GM23338 (cell line): ENCODE data around the gene THBS1. TPM values are rescaled to one million over a fixed set of nuclear protein-coding genes. Genes with fewer than 3 reads are reported as not detected.

Experiments
- ATAC-seq: fragments of 200-7000 bp; cut with Tn5 transposase; 3 replicates; pipeline ENCODE4 v1.9.1; 2020
- DNase-seq: peaks from one replicate; pipeline ENCODE4 v3.0.0-alpha.2; 2015; ENCODE audit warnings: low spot score
- H2AFZ ChIP-seq: fragments of 200-600 bp; sonication (generic); 2 replicates; pipeline ENCODE4 v1.8.0; 2016; ENCODE audit warnings: antibody characterized with exemption, mild to moderate bottlenecking, moderate library complexity
- H3F3A ChIP-seq: fragments of 200-600 bp; sonication (generic); replicated peaks from 2 replicates; pipeline ENCODE4 v1.8.0; 2017; ENCODE audit warnings: antibody characterized with exemption, mixed run types, low read depth
- H3K27ac ChIP-seq: fragments of 200-600 bp; sonication (generic); 2 replicates; pipeline ENCODE4 v1.6.1; 2016; ENCODE audit warnings: low read depth
- H3K27me3 ChIP-seq: fragments of 200-600 bp; sonication (generic); 2 replicates; pipeline ENCODE4 v1.8.0; 2016; ENCODE audit warnings: mild to moderate bottlenecking, mixed run types, moderate library complexity; ENCODE audit not compliant: insufficient read depth
- H3K36me3 ChIP-seq: fragments of 200-600 bp; sonication (generic); 2 replicates; pipeline ENCODE4 v1.8.0; 2016; ENCODE audit warnings: mild to moderate bottlenecking; ENCODE audit not compliant: insufficient read depth
- H3K4me1 ChIP-seq: fragments of 200-600 bp; sonication (generic); 2 replicates; pipeline ENCODE4 v1.8.0; 2016; ENCODE audit warnings: mild to moderate bottlenecking, moderate library complexity; ENCODE audit not compliant: insufficient read depth
- H3K4me2 ChIP-seq: fragments of 200-600 bp; sonication (generic); 2 replicates; pipeline ENCODE4 v1.7.1; 2017; ENCODE audit warnings: mixed run types
- H3K4me3 ChIP-seq: fragments of 200-600 bp; sonication (generic); 2 replicates; pipeline ENCODE4 v1.6.1; 2016; ENCODE audit warnings: mixed run types
- H3K79me2 ChIP-seq: fragments of 200-600 bp; sonication (generic); replicated peaks from 2 replicates; pipeline ENCODE4 v1.8.0; 2017; ENCODE audit warnings: mild to moderate bottlenecking; ENCODE audit not compliant: insufficient read depth
- H3K9me2 ChIP-seq: fragments of 200-600 bp; sonication (generic); 2 replicates; pipeline ENCODE4 v1.8.0; 2017; ENCODE audit not compliant: insufficient read depth
- H4K20me1 ChIP-seq: fragments of 200-600 bp; sonication (generic); replicated peaks from 2 replicates; pipeline ENCODE4 v1.8.0; 2017; ENCODE audit warnings: mild to moderate bottlenecking; ENCODE audit not compliant: insufficient read depth
- H3K27ac Mint-ChIP-seq: 2 replicates; pipeline ENCODE4 v1.8.0; 2020; ENCODE audit warnings: inconsistent platforms, mild to moderate bottlenecking, moderate library complexity, mixed read lengths
- H3K27me3 Mint-ChIP-seq: 3 replicates; pipeline ENCODE4 v1.8.0; 2022; ENCODE audit warnings: low read depth, mild to moderate bottlenecking, moderate library complexity, mixed read lengths, inconsistent platforms; ENCODE audit not compliant: insufficient read depth, poor library complexity
- H3K36me3 Mint-ChIP-seq: 3 replicates; pipeline ENCODE4 v1.8.0; 2021; ENCODE audit warnings: low read depth, mild to moderate bottlenecking, inconsistent platforms, moderate library complexity, mixed read lengths
- H3K4me1 Mint-ChIP-seq: 3 replicates; pipeline ENCODE4 v1.8.0; 2020; ENCODE audit warnings: mild to moderate bottlenecking, inconsistent platforms, mixed read lengths
- H3K4me3 Mint-ChIP-seq: 3 replicates; pipeline ENCODE4 v1.8.0; 2021; ENCODE audit warnings: moderate library complexity, mild to moderate bottlenecking, inconsistent platforms, mixed read lengths
- H3K9me3 Mint-ChIP-seq: 3 replicates; pipeline ENCODE4 v1.8.0; 2020; ENCODE audit warnings: moderate library complexity, mild to moderate bottlenecking, inconsistent platforms, mixed read lengths
- EZH2 ChIP-seq: fragments of 200-600 bp; sonication (generic); IDR thresholded peaks from one replicate; pipeline ENCODE4 v1.8.0; 2017; ENCODE audit warnings: antibody characterized with exemption, mild to moderate bottlenecking, low read depth; ENCODE audit not compliant: unreplicated experiment
- EZH2phosphoT487 ChIP-seq: fragments of 200-600 bp; sonication (generic); IDR thresholded peaks from one replicate; pipeline ENCODE4 v1.8.1; 2018; ENCODE audit warnings: antibody characterized with exemption; ENCODE audit not compliant: unreplicated experiment
- JUNB ChIP-seq: IDR thresholded peaks from one replicate; pipeline ENCODE4 v1.6.1; 2016; ENCODE audit warnings: antibody characterized with exemption; ENCODE audit not compliant: unreplicated experiment
- NANOG ChIP-seq: IDR thresholded peaks from 2 replicates; pipeline ENCODE4 v1.6.1; 2016; ENCODE audit warnings: antibody characterized with exemption, borderline replicate concordance
- POLR2AphosphoS5 ChIP-seq: IDR thresholded peaks from 2 replicates; pipeline ENCODE4 v1.6.1; 2016; ENCODE audit warnings: antibody characterized with exemption, low read depth
- STAT1 ChIP-seq: IDR thresholded peaks from one replicate; pipeline ENCODE4 v1.6.1; 2016; ENCODE audit warnings: antibody characterized with exemption; ENCODE audit not compliant: unreplicated experiment
- ZNF331 ChIP-seq: fragments of 250-450 bp; sonication (Bioruptor Pico); IDR thresholded peaks from 2 replicates; pipeline ENCODE4 v1.5.0; 2020; ENCODE audit warnings: low read depth, mild to moderate bottlenecking, moderate library complexity
- polyA plus RNA-seq: library from polyadenylated mRNA; unstranded; fragments of >200 nt; fragmentation: Nextera tagmentation; extraction: Ambion mirVana; gene quantifications from 2 replicates; pipeline ENCODE4 v1.2.1, GENCODE V29; 2016
- total RNA-seq: library from RNA; depleted of rRNA; stranded (reverse); fragments of >200 nt; shearing (Covaris generic); gene quantifications from 2 replicates; pipeline ENCODE4 v1.2.3, GENCODE V29; 2014
- TF ChIP-seq, protein P1 (sequence below): IDR thresholded peaks from one replicate; pipeline ENCODE4 v1.6.1; 2018; ENCODE audit warnings: antibody characterized with exemption; ENCODE audit not compliant: unreplicated experiment
- TF ChIP-seq, protein P2 (sequence below): fragments of 250-450 bp; sonication (Bioruptor Pico); IDR thresholded peaks from 2 replicates; pipeline ENCODE4 v1.5.0; 2020; ENCODE audit warnings: mild to moderate bottlenecking, moderate library complexity

THBS1 gene
- total and polyA plus RNA-seq, 2 experiments from 2014 or later: 21.7 to 81.9 TPM

DNA sequence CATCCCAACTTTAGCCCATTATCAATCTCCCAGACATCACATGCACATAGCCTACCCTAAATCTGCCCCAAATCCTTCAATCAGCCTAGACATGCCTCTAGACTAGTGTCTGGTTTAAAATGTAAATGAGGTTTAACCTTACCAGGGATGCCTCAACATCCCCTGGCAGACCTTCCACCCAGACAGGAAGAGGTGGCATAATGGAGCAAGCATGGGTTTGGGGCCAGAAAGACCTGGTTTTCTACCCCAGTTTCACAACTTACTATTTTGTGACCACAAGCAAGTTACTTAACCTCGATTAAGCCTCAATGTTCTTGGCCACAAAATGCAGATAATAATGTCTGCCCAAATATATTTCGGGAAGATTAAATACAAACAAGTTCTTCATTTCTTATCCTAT is 28.3 kb upstream of the THBS1 start:
- H3K27ac ChIP-seq: no peak overlapping the region
- Mint-ChIP-seq H3K36me3 (no peaks in the 10 kb centered on the region), H3K4me3 (no peak overlapping the region), H3K9me3 (no peaks in the 10 kb centered on the region), H3K27ac (no peak overlapping the region), H3K27me3 (peaks cover 2% of the 10 kb centered on the region), H3K4me1 (peaks cover 4% of the 10 kb centered on the region)
- DNase-seq: no peak
- no peaks in the 10 kb centered on the region for H3K27me3 ChIP-seq
- H3K79me2 ChIP-seq: no peaks in the 10 kb centered on the region
- no peaks in the 10 kb centered on the region for H4K20me1 ChIP-seq
- no peak overlapping the region for H3K4me3 ChIP-seq
- no peak overlapping the region for H3K4me2 ChIP-seq
- H2AFZ ChIP-seq: no peak overlapping the region
- no peaks in the 10 kb centered on the region for H3K4me1 ChIP-seq
- no peaks in the 10 kb centered on the region for H3K36me3 ChIP-seq
- no peak for TF ChIP-seq STAT1
- no peak for TF ChIP-seq EZH2
- no peak for TF ChIP-seq EZH2phosphoT487
- TF ChIP-seq, protein P1, sequence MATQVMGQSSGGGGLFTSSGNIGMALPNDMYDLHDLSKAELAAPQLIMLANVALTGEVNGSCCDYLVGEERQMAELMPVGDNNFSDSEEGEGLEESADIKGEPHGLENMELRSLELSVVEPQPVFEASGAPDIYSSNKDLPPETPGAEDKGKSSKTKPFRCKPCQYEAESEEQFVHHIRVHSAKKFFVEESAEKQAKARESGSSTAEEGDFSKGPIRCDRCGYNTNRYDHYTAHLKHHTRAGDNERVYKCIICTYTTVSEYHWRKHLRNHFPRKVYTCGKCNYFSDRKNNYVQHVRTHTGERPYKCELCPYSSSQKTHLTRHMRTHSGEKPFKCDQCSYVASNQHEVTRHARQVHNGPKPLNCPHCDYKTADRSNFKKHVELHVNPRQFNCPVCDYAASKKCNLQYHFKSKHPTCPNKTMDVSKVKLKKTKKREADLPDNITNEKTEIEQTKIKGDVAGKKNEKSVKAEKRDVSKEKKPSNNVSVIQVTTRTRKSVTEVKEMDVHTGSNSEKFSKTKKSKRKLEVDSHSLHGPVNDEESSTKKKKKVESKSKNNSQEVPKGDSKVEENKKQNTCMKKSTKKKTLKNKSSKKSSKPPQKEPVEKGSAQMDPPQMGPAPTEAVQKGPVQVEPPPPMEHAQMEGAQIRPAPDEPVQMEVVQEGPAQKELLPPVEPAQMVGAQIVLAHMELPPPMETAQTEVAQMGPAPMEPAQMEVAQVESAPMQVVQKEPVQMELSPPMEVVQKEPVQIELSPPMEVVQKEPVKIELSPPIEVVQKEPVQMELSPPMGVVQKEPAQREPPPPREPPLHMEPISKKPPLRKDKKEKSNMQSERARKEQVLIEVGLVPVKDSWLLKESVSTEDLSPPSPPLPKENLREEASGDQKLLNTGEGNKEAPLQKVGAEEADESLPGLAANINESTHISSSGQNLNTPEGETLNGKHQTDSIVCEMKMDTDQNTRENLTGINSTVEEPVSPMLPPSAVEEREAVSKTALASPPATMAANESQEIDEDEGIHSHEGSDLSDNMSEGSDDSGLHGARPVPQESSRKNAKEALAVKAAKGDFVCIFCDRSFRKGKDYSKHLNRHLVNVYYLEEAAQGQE: no peak
- TF ChIP-seq ZNF331: no peak
- TF ChIP-seq NANOG: no peak
- TF ChIP-seq, protein P2, sequence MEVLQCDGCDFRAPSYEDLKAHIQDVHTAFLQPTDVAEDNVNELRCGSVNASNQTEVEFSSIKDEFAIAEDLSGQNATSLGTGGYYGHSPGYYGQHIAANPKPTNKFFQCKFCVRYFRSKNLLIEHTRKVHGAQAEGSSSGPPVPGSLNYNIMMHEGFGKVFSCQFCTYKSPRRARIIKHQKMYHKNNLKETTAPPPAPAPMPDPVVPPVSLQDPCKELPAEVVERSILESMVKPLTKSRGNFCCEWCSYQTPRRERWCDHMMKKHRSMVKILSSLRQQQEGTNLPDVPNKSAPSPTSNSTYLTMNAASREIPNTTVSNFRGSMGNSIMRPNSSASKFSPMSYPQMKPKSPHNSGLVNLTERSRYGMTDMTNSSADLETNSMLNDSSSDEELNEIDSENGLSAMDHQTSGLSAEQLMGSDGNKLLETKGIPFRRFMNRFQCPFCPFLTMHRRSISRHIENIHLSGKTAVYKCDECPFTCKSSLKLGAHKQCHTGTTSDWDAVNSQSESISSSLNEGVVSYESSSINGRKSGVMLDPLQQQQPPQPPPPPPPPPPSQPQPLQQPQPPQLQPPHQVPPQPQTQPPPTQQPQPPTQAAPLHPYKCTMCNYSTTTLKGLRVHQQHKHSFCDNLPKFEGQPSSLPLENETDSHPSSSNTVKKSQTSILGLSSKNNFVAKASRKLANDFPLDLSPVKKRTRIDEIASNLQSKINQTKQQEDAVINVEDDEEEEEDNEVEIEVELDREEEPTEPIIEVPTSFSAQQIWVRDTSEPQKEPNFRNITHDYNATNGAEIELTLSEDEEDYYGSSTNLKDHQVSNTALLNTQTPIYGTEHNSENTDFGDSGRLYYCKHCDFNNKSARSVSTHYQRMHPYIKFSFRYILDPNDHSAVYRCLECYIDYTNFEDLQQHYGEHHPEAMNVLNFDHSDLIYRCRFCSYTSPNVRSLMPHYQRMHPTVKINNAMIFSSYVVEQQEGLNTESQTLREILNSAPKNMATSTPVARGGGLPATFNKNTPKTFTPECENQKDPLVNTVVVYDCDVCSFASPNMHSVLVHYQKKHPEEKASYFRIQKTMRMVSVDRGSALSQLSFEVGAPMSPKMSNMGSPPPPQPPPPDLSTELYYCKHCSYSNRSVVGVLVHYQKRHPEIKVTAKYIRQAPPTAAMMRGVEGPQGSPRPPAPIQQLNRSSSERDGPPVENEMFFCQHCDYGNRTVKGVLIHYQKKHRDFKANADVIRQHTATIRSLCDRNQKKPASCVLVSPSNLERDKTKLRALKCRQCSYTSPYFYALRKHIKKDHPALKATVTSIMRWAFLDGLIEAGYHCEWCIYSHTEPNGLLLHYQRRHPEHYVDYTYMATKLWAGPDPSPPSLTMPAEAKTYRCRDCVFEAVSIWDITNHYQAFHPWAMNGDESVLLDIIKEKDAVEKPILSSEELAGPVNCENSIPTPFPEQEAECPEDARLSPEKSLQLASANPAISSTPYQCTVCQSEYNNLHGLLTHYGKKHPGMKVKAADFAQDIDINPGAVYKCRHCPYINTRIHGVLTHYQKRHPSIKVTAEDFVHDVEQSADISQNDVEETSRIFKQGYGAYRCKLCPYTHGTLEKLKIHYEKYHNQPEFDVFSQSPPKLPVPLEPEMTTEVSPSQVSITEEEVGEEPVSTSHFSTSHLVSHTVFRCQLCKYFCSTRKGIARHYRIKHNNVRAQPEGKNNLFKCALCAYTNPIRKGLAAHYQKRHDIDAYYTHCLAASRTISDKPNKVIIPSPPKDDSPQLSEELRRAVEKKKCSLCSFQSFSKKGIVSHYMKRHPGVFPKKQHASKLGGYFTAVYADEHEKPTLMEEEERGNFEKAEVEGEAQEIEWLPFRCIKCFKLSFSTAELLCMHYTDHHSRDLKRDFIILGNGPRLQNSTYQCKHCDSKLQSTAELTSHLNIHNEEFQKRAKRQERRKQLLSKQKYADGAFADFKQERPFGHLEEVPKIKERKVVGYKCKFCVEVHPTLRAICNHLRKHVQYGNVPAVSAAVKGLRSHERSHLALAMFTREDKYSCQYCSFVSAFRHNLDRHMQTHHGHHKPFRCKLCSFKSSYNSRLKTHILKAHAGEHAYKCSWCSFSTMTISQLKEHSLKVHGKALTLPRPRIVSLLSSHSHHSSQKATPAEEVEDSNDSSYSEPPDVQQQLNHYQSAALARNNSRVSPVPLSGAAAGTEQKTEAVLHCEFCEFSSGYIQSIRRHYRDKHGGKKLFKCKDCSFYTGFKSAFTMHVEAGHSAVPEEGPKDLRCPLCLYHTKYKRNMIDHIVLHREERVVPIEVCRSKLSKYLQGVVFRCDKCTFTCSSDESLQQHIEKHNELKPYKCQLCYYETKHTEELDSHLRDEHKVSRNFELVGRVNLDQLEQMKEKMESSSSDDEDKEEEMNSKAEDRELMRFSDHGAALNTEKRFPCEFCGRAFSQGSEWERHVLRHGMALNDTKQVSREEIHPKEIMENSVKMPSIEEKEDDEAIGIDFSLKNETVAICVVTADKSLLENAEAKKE (CRISPR knock-in tag): no peak
- no peak for TF ChIP-seq POLR2AphosphoS5
- TF ChIP-seq JUNB: no peak
- ATAC-seq: no peak
- no peaks in the 10 kb centered on the region for H3F3A ChIP-seq
- peaks cover 32% of the 10 kb centered on the region for H3K9me2 ChIP-seq
